Measurements from ENCODE around the gene WNK1. TPM values are rescaled to one million over a fixed set of nuclear protein-coding genes. Genes with fewer than 3 reads are reported as not detected.

Gene WNK1
- total RNA-seq, 1 experiment from 2014 or later = 117 TPM

DNA sequence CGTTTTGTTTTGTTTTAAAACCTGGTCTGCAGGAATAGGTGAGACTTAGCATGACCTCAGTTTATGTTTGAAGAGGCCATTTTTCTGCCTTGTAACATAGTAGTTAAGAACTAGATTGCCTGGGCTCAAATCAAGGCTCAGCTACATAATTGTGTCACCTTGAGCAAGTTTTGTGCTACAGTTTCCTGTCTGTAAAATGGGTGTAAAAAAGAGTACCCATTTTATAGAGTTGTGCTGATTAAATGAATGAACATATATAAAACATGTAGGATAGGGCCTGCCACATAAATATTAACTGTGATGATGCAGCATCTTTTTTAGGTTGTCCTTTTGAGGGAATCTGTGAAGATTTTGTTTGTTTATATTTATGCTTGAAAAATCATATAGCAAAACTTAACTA lies 7.2 kb downstream of the WNK1 start:
- H3K14ac ChIP-seq (ENCODE audit: insufficient read depth, low read length) = no peak overlapping the region
- no peak overlapping the region for H3K23ac ChIP-seq (ENCODE audit: insufficient read length, low read depth, low read length)
- no peak overlapping the region for H3K18ac ChIP-seq (ENCODE audit: insufficient read length, low read depth, low read length)
- Mint-ChIP-seq H3K4me1 (peaks cover 23 to 27% of the 10 kb centered on the region in 2 experiments), H3K36me3 (ENCODE audit: insufficient read depth in 1 of 3, low read depth in 3 of 3) (peaks cover 8 to 21% (median 15%) of the 10 kb centered on the region in 3 experiments), H3K27me3 (ENCODE audit: low read depth) (no peaks in the 10 kb centered on the region), H3K9me3 (no peaks in the 10 kb centered on the region), H3K4me3 (no peak overlapping the region), H3K27ac (no peak overlapping the region)
- H2BK20ac ChIP-seq (ENCODE audit: low read depth, low read length, poor library complexity, severe bottlenecking) = no peak overlapping the region
- no peak overlapping the region for H3K4ac ChIP-seq (ENCODE audit: low read depth, low read length)
- H3K79me2 ChIP-seq (ENCODE audit: insufficient read depth, low read length) = peaks cover 27% of the 10 kb centered on the region; the same call in 1 of the 2 replicates
- no peak overlapping the region for H3K4me2 ChIP-seq (ENCODE audit: insufficient read depth, insufficient read length, low read length)
- no peak overlapping the region for H3K56ac ChIP-seq (ENCODE audit: insufficient read length, low read depth, low read length)
- no peak overlapping the region for H3K9ac ChIP-seq (ENCODE audit: extremely low read depth, insufficient read length, low read length)
- H2BK15ac ChIP-seq (ENCODE audit: low read depth, low read length) = no peak overlapping the region
- H4K8ac ChIP-seq (replicated peaks; ENCODE audit: insufficient read length, low read depth, low read length) = no peak overlapping the region
- no peak overlapping the region for H2BK5ac ChIP-seq (ENCODE audit: insufficient read length, low read length)
- no peak overlapping the region for H2BK12ac ChIP-seq (ENCODE audit: insufficient read length, low read depth, low read length)
- DNase-seq = no peak
- H4K5ac ChIP-seq (ENCODE audit: insufficient read length, low read depth, low read length) = no peak overlapping the region
- WGBS (ENCODE audit: extremely low coverage, insufficient read length, low lambda C conversion rate) = no CpG with 5 or more reads among the region's 1 CpG
- no peaks in the 10 kb centered on the region for H3K4me1 ChIP-seq (ENCODE audit: insufficient read depth, low read length)
- H3K79me1 ChIP-seq (ENCODE audit: insufficient read depth, low read depth, low read length, poor library complexity, severe bottlenecking) = no peaks in the 10 kb centered on the region
- H3K27ac ChIP-seq (ENCODE audit: insufficient read length, low read depth, low read length) = no peak overlapping the region
- H3T11ph ChIP-seq (ENCODE audit: low read length) = no peak overlapping the region
- H4K20me1 ChIP-seq (ENCODE audit: control insufficient read depth, insufficient read depth, insufficient read length) = no peaks in the 10 kb centered on the region
- no peaks in the 10 kb centered on the region for H3K9me3 ChIP-seq (ENCODE audit: control insufficient read depth, low read depth, low read length)
- no peak overlapping the region for H4K91ac ChIP-seq (ENCODE audit: insufficient read length, low read depth, low read length)
- H2AK5ac ChIP-seq (ENCODE audit: insufficient read length, low read length) = no peak overlapping the region
- TF ChIP-seq, protein P1, sequence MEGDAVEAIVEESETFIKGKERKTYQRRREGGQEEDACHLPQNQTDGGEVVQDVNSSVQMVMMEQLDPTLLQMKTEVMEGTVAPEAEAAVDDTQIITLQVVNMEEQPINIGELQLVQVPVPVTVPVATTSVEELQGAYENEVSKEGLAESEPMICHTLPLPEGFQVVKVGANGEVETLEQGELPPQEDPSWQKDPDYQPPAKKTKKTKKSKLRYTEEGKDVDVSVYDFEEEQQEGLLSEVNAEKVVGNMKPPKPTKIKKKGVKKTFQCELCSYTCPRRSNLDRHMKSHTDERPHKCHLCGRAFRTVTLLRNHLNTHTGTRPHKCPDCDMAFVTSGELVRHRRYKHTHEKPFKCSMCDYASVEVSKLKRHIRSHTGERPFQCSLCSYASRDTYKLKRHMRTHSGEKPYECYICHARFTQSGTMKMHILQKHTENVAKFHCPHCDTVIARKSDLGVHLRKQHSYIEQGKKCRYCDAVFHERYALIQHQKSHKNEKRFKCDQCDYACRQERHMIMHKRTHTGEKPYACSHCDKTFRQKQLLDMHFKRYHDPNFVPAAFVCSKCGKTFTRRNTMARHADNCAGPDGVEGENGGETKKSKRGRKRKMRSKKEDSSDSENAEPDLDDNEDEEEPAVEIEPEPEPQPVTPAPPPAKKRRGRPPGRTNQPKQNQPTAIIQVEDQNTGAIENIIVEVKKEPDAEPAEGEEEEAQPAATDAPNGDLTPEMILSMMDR (conservative IDR thresholded peaks at IDR 0.05) = no peak
- H2BK120ac ChIP-seq (ENCODE audit: low read depth, low read length, poor library complexity, severe bottlenecking) = no peak overlapping the region
- no peaks in the 10 kb centered on the region for H3K23me2 ChIP-seq (ENCODE audit: insufficient read length, low read depth, low read length, poor library complexity, severe bottlenecking)
- no peaks in the 10 kb centered on the region for H3K27me3 ChIP-seq (ENCODE audit: insufficient read depth, low read length)
- H2AFZ ChIP-seq (ENCODE audit: low read length) = no peak overlapping the region

Measured in H9 (cell line).